ENCODE measurements around the gene PPFIA2.

Gene PPFIA2

GRCh38 chr12:81644503-81644902 is 114.6 kb downstream of the PPFIA2 start:
- DNase-seq = no peak
- Histone ChIP-seq H3K27me3 (no peaks in the 10 kb centered on the region), H3K4me1 (no peaks in the 10 kb centered on the region), H3K4me3 (ENCODE audit: low read depth, low read length) (no peak overlapping the region), H3K36me3 (no peaks in the 10 kb centered on the region), H3K9me3 (no peaks in the 10 kb centered on the region)
- TF ChIP-seq CTCF (IDR thresholded peaks at IDR 0.05; ENCODE audit: low read depth, low read length) = peak; percentile 34; the same call in 1 of the 2 replicates

GRCh38 chr12:81639196-81639595 is 120.0 kb downstream of the PPFIA2 start:
- no peak for DNase-seq
- H3K4me1 ChIP-seq = no peaks in the 10 kb centered on the region
- H3K36me3 ChIP-seq = no peaks in the 10 kb centered on the region
- H3K9me3 ChIP-seq = no peaks in the 10 kb centered on the region
- H3K4me3 ChIP-seq (ENCODE audit: low read depth, low read length) = no peak overlapping the region
- no peak for TF ChIP-seq CTCF (IDR thresholded peaks at IDR 0.05; ENCODE audit: low read depth, low read length)
- H3K27me3 ChIP-seq = no peaks in the 10 kb centered on the region

- no peak overlapping the region for H3K4me3 ChIP-seq (ENCODE audit: low read depth, low read length)
- no peaks in the 10 kb centered on the region for H3K9me3 ChIP-seq
- no peak for TF ChIP-seq CTCF (IDR thresholded peaks at IDR 0.05; ENCODE audit: low read depth, low read length)
- no peaks in the 10 kb centered on the region for H3K36me3 ChIP-seq
- DNase-seq = no peak
- H3K27me3 ChIP-seq = no peaks in the 10 kb centered on the region
- no peaks in the 10 kb centered on the region for H3K4me1 ChIP-seq
Observed at GRCh38 chr12:81633127-81633526, 126.0 kb downstream of the PPFIA2 start.

GRCh38 chr12:81627336-81628189 is 131.6 kb downstream of the PPFIA2 start:
- peak; percentile 14 for DNase-seq
- H3K9me3 ChIP-seq = no peaks in the 10 kb centered on the region
- H3K27me3 ChIP-seq = no peaks in the 10 kb centered on the region
- peak; percentile 63 for TF ChIP-seq CTCF (IDR thresholded peaks at IDR 0.05; ENCODE audit: low read depth, low read length)
- H3K36me3 ChIP-seq = no peaks in the 10 kb centered on the region
- no peak overlapping the region for H3K4me3 ChIP-seq (ENCODE audit: low read depth, low read length)
- no peaks in the 10 kb centered on the region for H3K4me1 ChIP-seq

DNA sequence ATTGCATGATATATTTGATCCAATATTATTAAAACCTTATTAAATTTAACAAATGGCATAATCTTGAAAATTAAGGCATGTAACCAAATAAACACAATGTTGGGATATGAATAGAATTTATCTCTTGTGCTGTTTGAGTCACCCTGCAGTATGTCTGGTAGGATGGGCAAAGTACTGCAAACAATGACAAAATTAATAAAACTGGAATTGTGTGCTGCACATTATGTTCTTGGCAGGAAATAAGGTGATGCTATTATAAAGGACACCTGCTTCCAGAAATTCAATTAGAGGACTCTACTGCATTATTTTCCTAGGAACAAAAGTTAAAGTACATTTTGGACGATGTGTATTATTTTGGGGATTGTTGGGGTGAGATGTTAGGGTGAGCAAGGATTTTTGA is 132.7 kb downstream of the PPFIA2 start:
- no peaks in the 10 kb centered on the region for H3K27me3 ChIP-seq
- H3K4me1 ChIP-seq = no peaks in the 10 kb centered on the region
- no peaks in the 10 kb centered on the region for H3K36me3 ChIP-seq
- no peak overlapping the region for H3K4me3 ChIP-seq (ENCODE audit: low read depth, low read length)
- TF ChIP-seq CTCF (IDR thresholded peaks at IDR 0.05; ENCODE audit: low read depth, low read length) = no peak
- no peak for DNase-seq
- no peaks in the 10 kb centered on the region for H3K9me3 ChIP-seq

DNA sequence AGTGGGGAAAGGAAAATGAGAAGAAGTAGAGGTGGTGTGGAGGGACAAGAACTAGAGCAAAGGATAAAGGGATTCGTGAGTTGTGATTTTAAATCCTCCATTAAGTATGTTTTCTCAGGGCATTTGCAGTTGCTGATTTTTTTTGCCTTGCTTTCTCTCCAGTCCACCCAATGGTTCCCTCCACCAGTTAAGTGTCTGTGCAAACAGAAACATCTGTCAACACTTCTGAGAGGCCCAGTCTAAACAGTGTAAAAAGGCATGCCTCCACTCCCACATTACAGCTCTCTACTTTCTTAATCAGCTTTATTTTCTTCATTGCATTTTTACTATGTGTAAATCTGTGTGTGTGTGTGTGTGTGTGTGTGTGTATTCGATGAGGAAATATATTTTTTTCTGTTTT is 141.2 kb downstream of the PPFIA2 start:
- Histone ChIP-seq H3K36me3 (no peaks in the 10 kb centered on the region), H3K4me3 (ENCODE audit: low read depth, low read length) (no peak overlapping the region), H3K4me1 (no peaks in the 10 kb centered on the region), H3K27me3 (no peaks in the 10 kb centered on the region), H3K9me3 (no peaks in the 10 kb centered on the region)
- TF ChIP-seq CTCF (IDR thresholded peaks at IDR 0.05; ENCODE audit: low read depth, low read length) = no peak
- DNase-seq = no peak
